NCI-H2196 (cell line): Measurements from ENCODE around the gene RHBDL1.

Experiments
- DNase-seq: peaks from one replicate; lab custom pipeline; 2025; ENCODE audit not compliant: unreplicated experiment; lab: John Stamatoyannopoulos, UW

RHBDL1 gene

GRCh38 chr16:717450-718245 is 42.2 kb downstream of the RHBDL1 start:
- no peak for DNase-seq

- no peak for DNase-seq
Measured at GRCh38 chr16:718389-718788, 42.9 kb downstream of the RHBDL1 start.

GRCh38 chr16:718922-719321 is 43.5 kb downstream of the RHBDL1 start:
- no peak for DNase-seq

DNA sequence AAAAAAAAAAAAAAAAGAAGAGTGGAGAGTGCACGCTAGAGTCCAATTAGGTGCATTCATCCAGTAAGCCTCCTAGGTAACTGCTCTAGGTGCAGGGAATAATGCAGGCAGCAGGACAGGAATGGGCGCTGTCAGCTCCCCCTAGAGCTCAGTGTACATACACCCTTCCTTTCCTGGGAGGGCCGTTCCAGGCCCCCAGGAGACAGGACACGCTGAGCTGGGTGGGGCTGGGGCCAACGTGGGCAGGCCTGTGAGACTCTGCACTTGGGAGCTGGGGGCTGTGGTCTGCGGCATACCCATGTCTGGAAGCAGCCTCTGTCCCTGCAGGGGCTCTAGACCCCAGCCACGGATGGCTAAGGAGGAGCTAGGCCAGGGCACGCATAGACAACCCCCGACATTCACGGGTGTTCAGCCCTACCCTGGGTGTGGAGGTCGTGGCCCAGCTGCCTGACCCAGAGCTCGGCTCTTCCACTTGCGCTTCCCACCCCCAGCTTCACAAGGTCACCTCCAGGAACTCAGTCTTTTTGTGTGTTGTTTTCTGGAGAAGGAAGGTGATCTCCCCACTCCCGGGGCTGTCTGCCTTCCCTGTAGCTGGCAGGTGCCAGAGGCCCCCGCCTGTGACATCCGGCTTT is 44.5 kb downstream of the RHBDL1 start:
- DNase-seq, result peak; percentile 33

DNA sequence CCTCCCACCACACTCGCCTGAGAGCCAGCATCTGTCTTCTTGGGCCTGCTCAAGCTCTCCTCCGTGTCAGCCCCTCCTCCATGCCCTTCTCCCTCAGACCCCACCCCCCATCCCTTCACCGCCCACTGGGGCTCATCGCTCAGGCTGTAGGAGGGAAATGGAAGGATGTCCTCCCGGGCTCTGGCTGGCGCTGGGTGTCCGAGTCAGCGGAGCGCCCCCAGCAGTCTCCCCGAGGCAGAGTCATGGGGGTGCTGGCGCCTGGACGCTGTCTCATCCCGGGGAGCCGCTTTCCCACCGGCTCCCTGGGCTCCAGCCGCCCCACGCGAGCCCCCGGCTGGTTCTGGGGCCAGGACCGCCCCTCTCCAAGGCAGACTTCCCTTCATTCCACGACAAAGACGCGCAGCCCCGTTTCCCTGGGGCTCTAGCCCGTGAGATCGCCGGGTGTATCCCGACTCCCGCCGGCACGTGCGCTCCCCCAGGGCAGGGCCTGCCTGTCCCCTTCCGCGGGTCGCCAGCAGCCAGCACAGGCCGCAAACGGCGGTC is 45.0 kb downstream of the RHBDL1 start:
- peak; percentile 75 for DNase-seq

- peak; percentile 97 for DNase-seq
Measured at GRCh38 chr16:720990-721764, 45.7 kb downstream of the RHBDL1 start, which contains the start of gene ANTKMT. TSS of gene ANTKMT (plus strand) at chr16:721146. CDS start at chr16:721275, 129 bp downstream.

- DNase-seq, result no peak
Measured at GRCh38 chr16:721765-722540, 46.5 kb downstream of the RHBDL1 start.

DNA sequence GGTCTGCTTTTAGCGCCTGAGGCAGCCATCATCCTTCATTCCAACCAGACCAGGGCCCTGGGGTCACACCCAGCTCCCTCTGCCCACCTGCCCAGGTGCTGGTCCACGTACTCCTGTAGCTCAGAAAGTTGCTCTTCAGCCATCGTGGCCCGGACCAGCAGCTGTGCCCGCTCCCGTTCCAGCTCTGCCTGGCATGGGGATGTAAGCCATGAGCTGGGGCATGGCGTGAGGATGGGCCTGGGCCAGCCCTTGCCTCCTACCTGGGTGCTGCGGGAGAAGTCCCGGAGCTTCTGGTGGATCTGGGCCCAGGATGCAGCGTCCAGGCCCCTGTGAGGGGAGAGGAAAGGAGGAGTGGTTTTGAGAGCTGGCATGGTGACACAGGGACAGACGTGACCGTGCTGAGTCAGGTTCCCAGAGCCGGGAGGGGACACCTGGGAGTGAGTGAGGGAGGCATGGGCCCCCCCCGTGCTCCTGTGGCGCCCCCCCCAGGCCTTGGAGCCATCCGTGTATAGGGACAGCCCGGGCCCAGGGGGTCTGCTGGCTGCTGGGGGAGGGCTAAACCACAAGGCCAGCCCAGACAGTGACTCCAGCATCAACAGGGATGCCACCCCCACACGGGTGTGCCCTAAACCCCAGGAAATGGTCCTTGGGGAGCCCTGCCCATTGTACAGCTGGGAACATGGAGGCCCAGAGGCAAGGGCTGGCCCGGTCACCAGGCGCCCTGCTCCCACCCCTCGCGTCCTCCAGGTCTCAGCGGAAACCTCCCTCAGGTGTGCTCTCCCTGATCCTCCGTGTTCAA is 47.6 kb downstream of the RHBDL1 start:
- no peak for DNase-seq

DNA sequence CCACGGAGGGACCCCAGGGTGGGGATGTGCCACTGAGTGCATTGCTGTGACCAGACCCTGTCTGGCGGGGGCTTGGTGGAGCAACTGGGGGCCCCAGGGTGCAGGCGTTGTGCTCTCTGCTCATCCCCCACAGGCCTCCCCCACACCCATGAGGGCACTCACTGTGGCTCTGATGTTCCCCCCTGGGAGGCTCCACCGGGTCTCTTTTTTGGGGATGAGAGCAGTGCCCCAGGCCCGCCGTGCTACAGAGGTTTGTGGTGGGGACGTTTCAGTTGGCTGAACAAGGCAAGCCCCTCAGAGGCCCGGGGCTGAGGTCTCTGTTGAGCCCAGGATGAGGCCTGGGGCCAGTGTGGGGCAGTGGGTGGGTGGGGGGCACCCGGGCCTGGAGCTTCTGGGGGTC is 48.2 kb downstream of the RHBDL1 start:
- no peak for DNase-seq

DNA sequence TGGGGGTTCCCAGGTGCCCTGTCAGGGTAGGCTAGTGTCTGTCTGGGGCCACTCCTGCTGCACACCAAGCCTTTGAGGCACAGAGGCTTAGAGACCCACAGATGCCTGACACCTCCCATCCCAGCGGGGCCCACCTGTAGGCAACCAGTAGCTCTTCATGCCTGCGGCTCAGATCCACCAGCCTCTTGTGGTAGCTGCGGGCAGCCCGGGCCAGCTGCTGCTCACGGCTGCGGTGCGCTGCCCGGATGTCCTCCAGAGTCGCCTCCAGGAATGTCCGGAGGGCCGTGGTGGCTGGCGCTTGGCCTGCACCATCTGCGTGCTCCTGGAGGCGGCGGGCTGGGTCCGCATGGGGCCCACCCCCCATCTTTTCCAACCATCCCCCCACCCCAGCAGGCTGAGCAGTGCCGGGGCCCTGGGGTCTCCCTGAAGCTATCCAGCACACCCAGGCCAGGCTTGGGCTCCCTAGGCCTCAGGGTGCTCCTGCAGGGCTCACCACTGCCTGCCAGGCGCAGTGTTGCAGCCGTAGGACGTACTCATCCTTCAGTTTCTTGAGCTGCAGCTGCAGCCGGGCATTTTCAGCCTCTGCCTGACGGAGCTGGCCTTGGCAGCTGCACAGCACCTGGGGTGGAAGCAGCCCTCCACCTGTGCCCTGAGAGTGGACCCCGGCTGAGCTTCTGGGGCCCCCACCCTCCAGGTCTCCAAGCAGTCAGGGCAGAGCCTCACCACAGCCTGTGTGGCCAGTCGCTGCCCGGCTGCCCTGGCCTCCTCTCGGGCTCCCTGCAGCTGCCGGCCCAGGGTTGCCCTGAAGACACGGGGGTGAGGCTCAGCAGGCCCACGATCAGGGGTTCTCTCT is 48.9 kb downstream of the RHBDL1 start:
- no peak for DNase-seq

DNA sequence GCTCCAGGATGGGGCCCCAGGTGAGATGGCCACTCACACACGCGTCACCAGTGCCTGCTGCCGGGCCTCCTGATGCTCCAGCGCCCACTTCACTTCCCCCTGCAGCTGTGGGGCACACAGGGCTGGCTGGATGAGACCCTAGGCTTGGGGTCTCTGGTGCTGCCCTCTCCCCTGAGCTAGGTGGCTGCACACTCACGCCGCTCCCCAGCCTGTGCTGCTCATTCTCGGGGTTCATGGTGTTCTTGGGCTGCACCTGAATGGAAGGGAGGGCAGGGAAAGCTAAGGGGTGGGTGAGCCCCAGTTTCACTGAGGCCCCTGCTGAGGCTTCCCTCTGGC is 49.5 kb downstream of the RHBDL1 start:
- DNase-seq, result no peak

DNA sequence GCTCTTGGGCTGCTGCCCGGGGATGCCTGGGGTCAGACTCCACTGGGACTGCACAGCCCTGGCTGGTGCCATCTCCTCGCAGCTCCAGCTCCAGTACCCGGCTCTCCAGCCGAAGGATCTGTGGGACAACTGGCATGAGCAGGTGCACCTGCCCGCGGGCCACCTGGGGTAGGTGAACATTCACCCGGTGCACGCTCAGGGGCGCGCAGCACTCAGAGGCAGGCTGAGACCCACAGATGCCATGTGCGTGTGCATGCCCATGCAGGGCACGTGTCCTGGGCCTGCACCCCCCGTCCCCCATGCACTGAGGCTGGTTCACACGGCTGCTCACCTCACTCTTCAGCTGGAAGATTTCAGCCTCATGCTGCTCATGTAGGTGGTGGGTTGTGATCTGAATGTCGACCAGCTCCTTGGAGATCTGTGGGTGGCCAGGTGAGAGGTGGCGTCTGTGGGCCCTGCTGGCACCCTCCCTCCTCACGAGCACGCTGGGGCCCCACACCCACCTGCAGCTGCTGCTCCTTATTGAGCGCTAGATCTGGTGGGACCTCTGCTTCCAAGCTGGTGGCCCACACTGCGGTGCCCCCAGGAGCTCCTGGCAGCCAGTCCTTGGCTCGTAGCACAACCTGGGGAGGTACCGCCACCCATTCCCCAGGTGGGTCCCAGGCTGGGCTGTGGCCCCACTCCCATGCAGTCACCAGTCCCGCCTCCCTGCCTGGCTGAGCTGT is 50.2 kb downstream of the RHBDL1 start:
- no peak for DNase-seq

DNA sequence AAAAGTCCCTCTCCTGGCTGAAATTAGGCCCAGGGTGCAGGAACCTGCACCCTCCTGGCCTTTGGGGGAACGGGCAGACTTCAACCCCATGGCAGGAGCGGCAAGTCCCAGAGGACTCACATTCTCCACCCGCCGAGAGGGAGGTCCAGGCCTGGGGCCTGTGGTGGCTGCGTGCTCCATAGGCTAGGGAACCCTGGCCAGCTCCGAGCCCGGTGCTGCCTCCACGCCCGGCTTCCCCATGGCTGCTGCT is 50.6 kb downstream of the RHBDL1 start:
- no peak for DNase-seq

- DNase-seq, result peak; percentile 67
Measured at GRCh38 chr16:726438-727290, 51.2 kb downstream of the RHBDL1 start, which contains the start of the genes CCDC78 and HAGHL. TSS of gene CCDC78 (minus strand) at chr16:726443. CDS start at chr16:726367, 76 bp downstream. TSS of gene HAGHL (plus strand) at chr16:727106. CDS start at chr16:727510, 404 bp downstream.

DNA sequence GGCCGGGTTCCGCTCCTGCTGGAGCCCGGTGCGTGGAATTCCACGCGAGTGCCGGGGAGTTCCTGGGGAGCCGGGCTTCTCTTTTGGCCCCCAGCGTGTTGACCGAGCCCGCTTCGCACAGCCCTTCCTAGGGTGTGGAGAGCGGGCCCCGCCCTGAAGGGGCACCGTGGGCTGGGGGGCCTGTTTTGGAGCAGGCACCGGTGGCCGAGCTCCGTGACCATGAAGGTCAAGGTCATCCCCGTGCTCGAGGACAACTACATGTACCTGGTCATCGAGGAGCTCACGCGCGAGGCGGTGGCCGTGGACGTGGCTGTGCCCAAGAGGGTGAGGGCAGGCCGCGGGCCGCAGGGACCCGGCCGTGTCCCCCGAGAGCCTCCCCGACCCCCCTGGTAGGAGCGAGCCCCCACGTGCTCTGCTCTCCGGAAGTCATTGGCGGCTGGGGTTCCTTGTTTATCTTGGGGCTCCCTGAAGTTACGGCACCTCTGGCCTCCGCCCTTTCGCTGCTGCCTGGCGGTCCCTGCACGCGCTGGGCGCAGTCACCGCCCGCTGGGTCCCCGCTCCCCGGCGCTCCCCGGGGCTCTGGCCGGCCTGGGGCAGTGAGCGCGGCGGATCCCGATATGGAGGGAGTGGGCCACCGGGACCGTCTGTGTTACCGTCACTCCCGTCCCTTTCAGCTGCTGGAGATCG is 52.0 kb downstream of the RHBDL1 start:
- no peak for DNase-seq
